Stimulated activated naive CD4-positive, alpha-beta T cell (primary cell): ENCODE results near the gene EGR4.
A peak's percentile ranks its signal among the peaks of the same experiment; 100 is the strongest.

ENCODE experiments used
- DNase-seq, 6 experiments: peaks; one replicate each; lab custom pipeline; 2025; lab: John Stamatoyannopoulos, UW

EGR4 gene

DNA sequence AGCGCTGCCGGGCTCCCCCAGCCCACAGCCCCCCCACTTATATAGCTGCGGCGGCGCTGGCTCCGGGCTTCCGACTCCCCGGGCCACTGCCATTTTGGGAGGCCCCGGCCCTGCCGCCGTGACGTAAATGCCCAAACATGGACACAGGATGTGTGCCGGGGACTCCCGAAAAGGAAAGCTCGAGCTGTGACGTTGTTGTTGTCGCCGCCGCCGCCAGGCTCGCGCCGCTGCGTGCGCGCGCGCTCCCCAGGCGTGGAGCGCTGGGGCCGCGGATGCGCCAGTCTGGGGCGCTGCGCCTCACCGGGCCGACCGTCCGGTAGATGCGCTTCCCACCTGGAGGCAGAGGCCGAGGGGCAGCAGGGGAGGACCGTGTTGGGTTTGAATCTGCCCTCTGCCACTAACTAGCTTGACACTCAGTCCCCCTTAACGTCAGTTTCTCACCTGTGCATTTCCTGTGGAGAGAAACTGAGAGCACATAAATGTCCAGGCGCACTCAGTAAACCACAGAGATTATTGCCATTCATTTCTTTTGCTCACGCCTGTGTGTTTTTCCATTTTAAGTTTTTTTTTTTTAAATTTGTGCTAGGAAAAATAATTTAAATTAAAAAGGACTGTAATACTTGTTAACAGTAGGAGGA is at the start of gene EGR4:
EGR4 (minus strand) TSS at position 15 of the 638 bp plus-strand sequence. CDS start 231 bp downstream, outside the sequence.
- peak; percentile 76 to 88 (median 86) for DNase-seq

DNA sequence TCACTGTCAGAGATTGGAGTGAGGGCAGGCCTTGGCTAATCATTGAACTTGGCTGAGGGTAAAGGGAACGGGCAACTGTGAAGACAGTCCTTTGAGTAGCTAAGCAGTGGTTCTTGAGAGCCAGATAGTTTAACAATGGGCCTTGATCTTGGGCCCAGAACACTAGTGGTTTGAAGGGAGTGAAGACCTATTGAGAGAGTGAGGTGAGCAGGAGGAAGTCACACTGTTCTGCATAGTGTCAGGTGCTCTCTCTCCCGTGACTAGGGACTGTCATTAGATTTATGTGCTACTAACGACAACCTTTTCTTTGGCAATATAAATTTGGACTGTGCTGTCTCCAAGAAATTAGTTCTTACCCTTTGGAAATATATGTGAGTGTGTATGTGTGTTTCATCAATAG is 47.7 kb upstream of the EGR4 start:
- DNase-seq = no peak

GRCh38 chr2:73339201-73339600 is 45.9 kb upstream of the EGR4 start:
- DNase-seq = no peak

- DNase-seq = no peak
These were observed 44.5 kb upstream of the EGR4 start for GRCh38 chr2:73337828-73338227.

DNA sequence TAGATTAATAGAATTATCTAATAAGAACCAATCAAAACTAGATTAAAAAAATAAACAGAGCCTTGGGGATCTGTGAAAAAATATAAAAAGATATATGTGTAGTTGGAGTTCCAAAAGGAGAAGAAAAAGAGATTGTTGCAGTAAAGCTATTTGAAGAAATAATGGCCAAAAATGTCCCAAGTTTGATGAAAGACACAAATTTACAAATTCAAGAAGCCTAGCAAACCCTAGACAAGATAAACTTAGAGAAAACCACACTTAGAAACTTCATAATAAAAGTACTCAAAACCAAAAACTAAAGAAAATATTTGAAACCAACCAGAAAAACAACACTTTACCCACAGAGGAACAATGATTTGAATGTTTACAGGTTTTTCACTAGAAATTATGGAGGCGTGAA is 41.3 kb upstream of the EGR4 start:
- no peak for DNase-seq

DNA sequence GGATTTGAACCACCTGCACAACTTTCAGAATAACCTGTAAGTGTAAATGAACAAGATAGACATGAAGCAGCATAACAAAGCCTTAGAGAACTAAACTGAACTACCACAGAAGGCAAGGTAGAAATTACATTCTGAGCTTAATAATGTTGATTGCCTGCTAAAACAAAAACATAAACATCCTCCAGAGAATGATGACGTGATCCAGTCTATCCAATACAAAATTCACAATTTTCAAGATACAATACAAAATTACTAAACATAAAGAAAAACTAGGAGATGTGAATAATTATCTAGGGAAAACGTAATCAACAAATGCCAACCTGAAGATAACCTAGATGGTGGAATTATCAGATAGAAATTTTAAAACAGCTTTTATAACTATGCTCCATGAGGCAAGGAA is 40.7 kb upstream of the EGR4 start:
- no peak for DNase-seq

GRCh38 chr2:73333564-73333963 is 40.2 kb upstream of the EGR4 start:
- no peak for DNase-seq

DNA sequence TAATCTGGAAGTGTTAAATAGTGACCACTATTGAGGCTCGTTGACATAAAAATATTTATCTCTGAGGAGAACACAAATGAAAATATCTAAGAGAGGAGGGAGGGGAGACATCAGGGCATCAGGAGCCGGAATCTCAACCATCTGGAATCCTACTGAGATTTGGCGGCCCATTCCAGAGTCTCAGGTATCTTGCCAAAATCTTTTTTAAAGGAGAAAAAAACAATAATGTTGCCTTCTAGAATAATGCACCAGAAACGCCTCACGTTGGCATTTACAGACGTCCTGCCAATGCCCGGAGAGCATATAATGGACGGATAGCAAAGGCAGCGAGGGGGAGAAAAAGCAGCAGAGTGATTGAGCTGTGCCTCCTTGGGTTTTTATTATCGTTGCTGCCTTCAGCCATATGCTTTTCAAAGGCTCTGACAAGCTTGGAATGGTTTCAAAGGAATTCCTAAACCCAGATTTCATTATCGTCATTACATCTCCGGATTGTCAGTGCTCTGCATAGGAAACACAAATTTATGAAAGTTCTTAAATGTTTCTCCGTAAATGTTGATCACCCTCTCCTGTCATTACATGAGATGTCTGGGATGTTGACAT is 30.9 kb upstream of the EGR4 start:
- DNase-seq = no peak

GRCh38 chr2:73323551-73323950 is 30.2 kb upstream of the EGR4 start:
- DNase-seq = no peak

GRCh38 chr2:73314441-73314840 is 21.1 kb upstream of the EGR4 start:
- no peak for DNase-seq

DNA sequence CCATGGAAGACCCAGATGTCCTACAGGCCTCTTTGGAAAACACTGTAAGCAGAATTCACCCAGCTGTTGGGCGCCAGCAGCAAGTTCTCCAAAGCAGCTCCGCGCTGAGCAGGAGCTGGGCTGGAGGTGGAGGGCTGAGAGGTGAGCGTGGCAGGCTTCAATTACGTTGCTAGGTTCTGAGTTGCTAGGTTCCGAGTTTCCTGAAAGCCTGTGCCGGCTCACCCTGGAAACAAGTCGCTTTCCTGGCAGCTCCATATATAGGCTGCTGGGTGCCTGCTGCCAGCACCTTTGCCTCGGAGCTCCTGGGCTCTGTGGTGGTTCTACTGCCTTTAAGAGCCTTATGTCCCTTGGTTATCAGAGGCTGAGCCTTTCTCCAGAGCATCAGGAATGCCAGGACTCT is 14.4 kb upstream of the EGR4 start:
- DNase-seq = no peak

GRCh38 chr2:73301636-73302035 is 8.3 kb upstream of the EGR4 start:
- no peak for DNase-seq

DNA sequence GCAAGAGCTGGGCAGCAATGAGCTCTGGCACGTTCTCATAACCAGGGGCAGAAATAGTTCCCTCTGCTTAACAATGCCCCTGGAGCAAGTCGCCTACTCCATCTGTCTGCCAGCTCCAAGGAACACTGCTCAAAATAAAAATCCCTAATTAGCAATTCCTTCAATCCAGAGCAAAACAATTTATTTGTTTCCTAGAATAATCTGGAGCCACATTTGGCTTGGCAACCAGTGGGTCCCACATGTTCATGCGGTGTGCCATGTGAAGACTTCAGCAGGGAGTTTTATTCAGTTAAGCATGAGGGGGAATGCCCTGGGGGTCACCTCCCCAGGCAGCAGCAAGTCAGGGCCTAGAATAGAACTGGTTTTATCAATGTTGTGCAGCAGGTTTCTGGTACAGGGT is 7.6 kb upstream of the EGR4 start:
- DNase-seq = no peak

GRCh38 chr2:73297586-73297985 is 4.2 kb upstream of the EGR4 start:
- no peak for DNase-seq

- no peak for DNase-seq
These were observed 3.8 kb upstream of the EGR4 start for GRCh38 chr2:73297151-73297559.

- DNase-seq = no peak
These were observed 2.5 kb upstream of the EGR4 start for GRCh38 chr2:73295751-73296400.

DNA sequence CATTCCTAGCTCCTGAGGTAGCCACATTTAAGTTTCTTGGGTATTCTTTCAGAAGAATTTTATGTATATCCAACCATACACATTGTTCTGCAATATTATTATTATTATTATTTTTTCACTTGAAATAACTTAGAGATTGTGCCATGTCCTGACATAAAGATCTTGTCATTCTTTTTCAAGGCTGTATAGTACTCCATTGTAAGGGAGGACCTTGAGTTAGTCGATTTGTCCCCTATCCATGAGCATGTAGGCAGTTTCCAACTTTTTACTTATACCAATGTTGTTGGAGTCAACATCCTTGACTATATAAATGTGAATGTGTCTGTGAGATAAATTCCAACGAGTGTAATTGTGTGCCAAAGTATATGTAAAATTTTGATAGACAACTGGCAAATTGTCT is 891 bp upstream of the EGR4 start:
- no peak for DNase-seq

DNA sequence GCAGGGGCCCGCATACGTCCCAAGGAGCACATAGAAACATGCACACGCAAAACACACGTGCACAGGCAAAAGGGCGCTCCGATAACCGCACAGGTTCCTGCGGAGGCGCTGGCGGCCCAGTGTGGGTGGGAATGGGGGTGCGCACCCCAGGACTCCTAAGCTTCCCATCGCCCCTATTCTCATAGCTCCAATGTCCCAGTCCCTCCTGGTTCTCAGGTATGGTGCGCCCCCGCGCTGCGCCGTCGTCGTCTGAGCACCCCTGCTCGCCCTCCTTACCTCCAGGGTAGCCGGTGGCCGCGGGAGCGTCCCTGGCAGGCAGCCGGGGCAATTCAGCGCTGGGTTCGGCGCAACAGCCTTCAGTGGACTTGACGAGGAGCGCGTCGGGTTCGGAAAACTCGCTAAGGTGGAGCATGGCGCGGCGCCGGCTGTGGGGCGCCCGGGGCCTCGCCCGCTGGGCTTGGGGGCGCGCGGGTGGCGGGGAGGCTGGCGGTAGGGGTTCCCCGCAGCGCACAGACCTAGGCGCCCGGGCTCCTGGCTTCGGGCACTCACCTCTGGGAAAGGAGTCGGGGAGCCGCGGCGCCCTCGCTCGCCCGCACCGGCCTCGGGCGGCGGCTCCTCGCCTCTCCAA is 328 bp downstream of the EGR4 start:
- DNase-seq = peak in 1 of 6 experiments; percentile 21

GRCh38 chr2:73292316-73292905 is 937 bp downstream of the EGR4 start:
- DNase-seq = peak in 1 of 6 experiments; percentile 20

DNA sequence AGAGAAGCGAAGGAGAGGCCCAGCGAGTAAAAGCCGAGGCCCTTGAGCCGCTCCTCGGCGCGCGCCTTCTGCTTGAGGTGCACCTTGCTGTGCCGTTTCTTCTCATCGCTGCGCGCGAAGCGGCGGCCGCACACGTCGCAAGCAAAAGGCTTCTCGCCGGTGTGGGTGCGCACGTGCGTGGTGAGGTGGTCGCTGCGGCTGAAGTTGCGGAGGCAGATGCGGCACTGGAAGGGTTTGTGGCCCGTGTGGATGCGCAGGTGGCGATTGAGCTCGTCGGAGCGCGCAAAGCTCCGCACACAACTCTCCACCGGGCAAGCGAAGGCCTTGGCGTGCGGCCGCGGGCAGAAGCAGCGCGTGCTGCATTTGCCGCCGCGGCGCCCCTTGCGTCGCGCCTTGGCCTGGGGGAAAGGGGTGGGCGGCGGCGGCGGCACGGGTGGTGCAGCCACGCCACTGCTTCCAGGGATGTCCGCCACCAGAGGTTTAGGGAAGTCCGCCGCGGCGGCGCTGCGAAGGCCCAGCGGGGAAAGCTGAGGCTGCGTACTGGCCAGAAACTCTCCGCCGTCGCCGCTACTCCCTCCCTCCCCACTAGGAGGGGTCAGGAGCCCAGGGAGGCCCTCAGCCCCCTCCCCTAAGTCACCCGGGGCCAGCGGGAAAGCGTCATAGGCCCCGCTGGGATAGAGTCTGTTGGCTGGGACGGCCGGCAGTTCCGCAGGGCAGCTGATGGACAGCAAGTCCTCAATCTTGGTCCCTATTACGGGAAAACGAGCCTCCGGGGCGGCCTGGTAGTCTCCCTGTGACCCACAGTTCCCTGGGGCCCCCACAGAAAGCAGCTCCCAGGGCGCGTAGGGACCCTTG is 1.7 kb downstream of the EGR4 start:
- DNase-seq = peak in 3 of 6 experiments; percentile 29 to 66 (median 54)

- peak; percentile 21 to 66 (median 45) for DNase-seq
These were observed 2.3 kb downstream of the EGR4 start for GRCh38 chr2:73291093-73291460.
